Left ventricle myocardium inferior (tissue), 1 donor: ENCODE data around the gene PLXNA2. TPM values are rescaled to one million over a fixed set of nuclear protein-coding genes. Genes with fewer than 3 reads are reported as not detected.

ENCODE experiments used
- DNase-seq: peaks from one replicate; pipeline ENCODE4 v3.0.0-alpha.2; 2020
- H3K27ac ChIP-seq: fragments of 200-600 bp; replicated peaks from 2 replicates; pipeline ENCODE4 v1.8.0; 2021
- H3K27me3 ChIP-seq: fragments of 200-600 bp; 2 replicates; pipeline ENCODE4 v1.8.0; 2021; ENCODE audit warnings: low read depth
- H3K36me3 ChIP-seq: fragments of 200-600 bp; 2 replicates; pipeline ENCODE4 v1.8.0; 2021
- H3K4me1 ChIP-seq: fragments of 200-600 bp; 2 replicates; pipeline ENCODE4 v1.8.0; 2021
- H3K4me3 ChIP-seq: fragments of 200-600 bp; 2 replicates; pipeline ENCODE4 v1.8.0; 2021; ENCODE audit warnings: mild to moderate bottlenecking, moderate library complexity
- H3K9me3 ChIP-seq: fragments of 200-600 bp; replicated peaks from 2 replicates; pipeline ENCODE4 v1.8.0; 2021
- intact Hi-C: fragments of 100-400 bp; cut with micrococcal nuclease; formaldehyde crosslinking; loops from one replicate; pipeline ENCODE4 v1.11.0; 2022
- total RNA-seq: library from RNA; stranded (reverse); fragmentation: NEBNext Ultra II Directional; extraction: Animal tissue kit (Norgen Biotek cat#: 25700); gene quantifications from one replicate; pipeline ENCODE4 v1.2.1, GENCODE V29; 2021
- TF ChIP-seq, protein P1 (sequence below): fragments of 200-600 bp; IDR thresholded peaks from 2 replicates; pipeline ENCODE4 v1.8.0; 2021; ENCODE audit warnings: antibody characterized with exemption, mild to moderate bottlenecking, borderline replicate concordance
- donor health status: DM: no; HTN: yes; CAD: no; lungs with severe emphysema.

The PLXNA2 gene
- total RNA-seq, 1 donor from 2014 or later, result 29.1 TPM

GRCh38 chr1:208271236-208271635, 27.1 kb upstream of the PLXNA2 start:
- Histone ChIP-seq H3K4me1 (peaks cover 5% of the 10 kb centered on the region), H3K9me3 (no peaks in the 10 kb centered on the region), H3K27ac (no peak overlapping the region), H3K36me3 (no peaks in the 10 kb centered on the region), H3K4me3 (no peak overlapping the region), H3K27me3 (peaks cover 73% of the 10 kb centered on the region)
- no peak for DNase-seq
- intact Hi-C loops, result no loop called here
- TF ChIP-seq, protein P1, sequence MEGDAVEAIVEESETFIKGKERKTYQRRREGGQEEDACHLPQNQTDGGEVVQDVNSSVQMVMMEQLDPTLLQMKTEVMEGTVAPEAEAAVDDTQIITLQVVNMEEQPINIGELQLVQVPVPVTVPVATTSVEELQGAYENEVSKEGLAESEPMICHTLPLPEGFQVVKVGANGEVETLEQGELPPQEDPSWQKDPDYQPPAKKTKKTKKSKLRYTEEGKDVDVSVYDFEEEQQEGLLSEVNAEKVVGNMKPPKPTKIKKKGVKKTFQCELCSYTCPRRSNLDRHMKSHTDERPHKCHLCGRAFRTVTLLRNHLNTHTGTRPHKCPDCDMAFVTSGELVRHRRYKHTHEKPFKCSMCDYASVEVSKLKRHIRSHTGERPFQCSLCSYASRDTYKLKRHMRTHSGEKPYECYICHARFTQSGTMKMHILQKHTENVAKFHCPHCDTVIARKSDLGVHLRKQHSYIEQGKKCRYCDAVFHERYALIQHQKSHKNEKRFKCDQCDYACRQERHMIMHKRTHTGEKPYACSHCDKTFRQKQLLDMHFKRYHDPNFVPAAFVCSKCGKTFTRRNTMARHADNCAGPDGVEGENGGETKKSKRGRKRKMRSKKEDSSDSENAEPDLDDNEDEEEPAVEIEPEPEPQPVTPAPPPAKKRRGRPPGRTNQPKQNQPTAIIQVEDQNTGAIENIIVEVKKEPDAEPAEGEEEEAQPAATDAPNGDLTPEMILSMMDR, result no peak

DNA sequence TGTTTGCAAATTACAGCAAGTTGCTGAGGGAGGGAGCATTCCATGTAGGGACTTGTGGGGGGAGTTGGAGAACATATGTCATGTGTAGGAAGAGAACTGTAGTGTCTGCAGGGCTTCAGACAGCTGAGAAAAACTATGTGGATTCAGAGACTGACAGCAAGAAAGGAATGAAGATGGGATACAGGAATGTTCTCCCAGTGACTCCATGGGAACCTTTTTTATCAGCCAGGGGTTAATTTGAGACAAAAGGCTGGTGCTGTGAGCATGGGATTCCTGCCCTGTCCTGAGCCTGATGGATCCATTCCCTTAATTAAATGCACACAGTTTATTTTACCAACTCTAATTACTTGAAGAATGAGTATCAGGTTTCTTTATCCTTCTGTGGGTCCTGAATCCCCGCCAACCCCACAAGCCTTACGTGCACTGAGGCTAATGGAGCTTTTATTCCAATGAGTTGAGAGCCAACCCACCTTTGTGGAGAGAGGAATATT, 26.5 kb upstream of the PLXNA2 start:
- Histone ChIP-seq H3K27me3 (peaks cover 77% of the 10 kb centered on the region), H3K27ac (no peak overlapping the region), H3K4me3 (no peak overlapping the region), H3K9me3 (no peaks in the 10 kb centered on the region), H3K4me1 (peaks cover 5% of the 10 kb centered on the region), H3K36me3 (no peaks in the 10 kb centered on the region)
- DNase-seq, result no peak
- intact Hi-C loops, result no loop called here
- TF ChIP-seq, protein P1, result no peak

DNA sequence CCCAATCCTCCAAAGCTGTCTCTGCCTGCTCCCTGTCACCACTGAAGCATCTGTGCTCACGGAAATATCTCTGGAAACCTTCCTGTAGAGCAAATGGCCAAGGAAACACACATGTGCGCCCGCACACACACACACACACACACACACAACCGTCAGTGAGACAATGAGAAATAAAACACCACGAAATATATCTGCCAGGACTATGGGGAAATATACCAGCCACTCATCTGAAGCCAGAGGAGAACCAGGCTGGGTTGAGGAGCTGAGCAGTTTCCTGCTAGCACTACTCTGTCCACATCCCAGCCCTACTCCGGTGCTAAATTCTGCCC, 25.1 kb upstream of the PLXNA2 start:
- peaks cover 63% of the 10 kb centered on the region for H3K27me3 ChIP-seq
- no peaks in the 10 kb centered on the region for H3K9me3 ChIP-seq
- H3K36me3 ChIP-seq, result no peaks in the 10 kb centered on the region
- peaks cover 5% of the 10 kb centered on the region for H3K4me1 ChIP-seq
- H3K27ac ChIP-seq, result no peak overlapping the region
- DNase-seq, result no peak
- intact Hi-C loops, result no loop called here
- no peak overlapping the region for H3K4me3 ChIP-seq
- TF ChIP-seq, protein P1, result no peak

- intact Hi-C loops, result no loop called here
- TF ChIP-seq, protein P1, result no peak
Measured at GRCh38 chr1:208268541-208269337, 24.6 kb upstream of the PLXNA2 start.

DNA sequence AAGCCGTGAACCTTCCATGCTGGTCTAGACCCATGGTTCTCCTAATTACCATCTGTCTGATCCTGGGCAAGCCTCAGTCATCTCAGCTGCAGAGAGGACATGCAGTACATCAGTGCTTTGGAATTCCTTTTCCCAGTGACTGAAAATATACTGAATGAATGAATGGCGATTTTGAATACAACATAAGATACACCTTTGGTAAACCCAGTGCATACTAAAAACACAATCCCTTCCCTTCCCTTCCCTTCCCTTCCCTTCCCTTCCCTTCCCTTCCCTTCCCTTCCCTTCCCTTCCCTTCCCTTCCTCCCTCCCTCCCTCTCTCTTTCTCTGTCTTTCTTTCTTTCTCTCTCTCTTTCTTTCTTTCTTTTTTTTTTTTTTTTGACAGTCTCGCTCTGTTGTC, 21.3 kb upstream of the PLXNA2 start:
- Histone ChIP-seq H3K9me3 (peaks cover 5% of the 10 kb centered on the region), H3K27me3 (peaks cover 44% of the 10 kb centered on the region), H3K36me3 (no peaks in the 10 kb centered on the region), H3K4me1 (peaks cover 5% of the 10 kb centered on the region), H3K4me3 (no peak overlapping the region), H3K27ac (no peak overlapping the region)
- DNase-seq, result no peak
- intact Hi-C loops, result no loop called here
- TF ChIP-seq, protein P1, result no peak

More at GRCh38 chr1:208268541-208269337, 24.6 kb upstream of the PLXNA2 start:
- Histone ChIP-seq H3K27ac (no peak overlapping the region), H3K4me1 (peaks cover 5% of the 10 kb centered on the region), H3K9me3 (no peaks in the 10 kb centered on the region), H3K27me3 (peaks cover 59% of the 10 kb centered on the region), H3K36me3 (no peaks in the 10 kb centered on the region), H3K4me3 (no peak overlapping the region)
- DNase-seq, result no peak
